B cell (primary cell): ENCODE results near the gene CEACAM21. TPM values are rescaled to one million over a fixed set of nuclear protein-coding genes. Genes with fewer than 3 reads are reported as not detected.

Source experiments
- ATAC-seq: fragments of 200-7000 bp; cut with Tn5 transposase; one replicate; pipeline ENCODE4 v1.10.0; 2021; ENCODE audit warnings: low read depth, mild to moderate bottlenecking, moderate number of reproducible peaks, moderate library complexity
- CTCF ChIA-PET: fragments of 350-600 bp; sonication (Branson Sonifier 250); formaldehyde crosslinking; loops from one replicate; lab custom pipeline; 2021; ENCODE audit warnings: antibody characterized with exemption, inconsistent platforms; lab: Charles Lee
- POLR2A ChIA-PET: fragments of 350-600 bp; sonication (Branson Sonifier 250); formaldehyde crosslinking; loops from one replicate; lab custom pipeline; 2021; ENCODE audit warnings: antibody characterized with exemption; lab: Charles Lee
- DNase-seq: peaks from one replicate; pipeline ENCODE4 v3.0.0; 2013
- H2AFZ ChIP-seq: 2 replicates; pipeline ENCODE4 v1.6.1; 2012; ENCODE audit warnings: mild to moderate bottlenecking, low read depth, low read length; ENCODE audit not compliant: insufficient read depth, poor library complexity, severe bottlenecking
- H3K27ac ChIP-seq, 2 donors: 1 replicate in 1 of 2; 2 replicates in 1 of 2; pipeline ENCODE4 v1.5.1; 2012 to 2013; ENCODE audit warnings: low read length in 2 of 2, mild to moderate bottlenecking in 2 of 2, moderate library complexity in 1 of 2
- H3K27me3 ChIP-seq, 4 experiments: fragments of 200-600 bp in 1 of 4; sonication (generic) in 1 of 4; replicated peaks in 1 of 4; 1 replicate in 2 of 4; 2 replicates in 2 of 4; pipeline versions ENCODE4 v1.6.1 to v1.7.0; 2013 to 2016; ENCODE audit warnings: low read length in 3 of 4, mild to moderate bottlenecking in 2 of 4, mixed read lengths in 1 of 4, moderate library complexity in 1 of 4; ENCODE audit not compliant: insufficient read depth in 4 of 4, control insufficient read depth in 3 of 4; ENCODE audit errors: control extremely low read depth in 1 of 4
- H3K36me3 ChIP-seq, 2 experiments: replicated peaks in 1 of 2; 1 replicate in 1 of 2; 2 replicates in 1 of 2; pipeline versions ENCODE4 v1.6.1 to v1.7.1; 2013; ENCODE audit warnings: low read length in 1 of 2; ENCODE audit not compliant: insufficient read depth in 2 of 2, control insufficient read depth in 1 of 2; ENCODE audit errors: control extremely low read depth in 1 of 2, extremely low read depth in 1 of 2
- H3K4me1 ChIP-seq, 2 donors: fragments of 200-600 bp in 1 of 2; sonication (generic) in 1 of 2; 1 replicate in 1 of 2; 2 replicates in 1 of 2; pipeline versions ENCODE4 v1.5.1 to v1.6.1; 2013 to 2017; ENCODE audit warnings: low read length in 2 of 2; ENCODE audit not compliant: control insufficient read depth in 2 of 2, insufficient read depth in 2 of 2
- H3K4me2 ChIP-seq: replicated peaks from 2 replicates; pipeline ENCODE3; 2012; ENCODE audit warnings: mild to moderate bottlenecking, low read depth, low read length; ENCODE audit not compliant: poor library complexity, severe bottlenecking
- H3K4me3 ChIP-seq, 5 experiments: fragments of 200-600 bp in 1 of 5; sonication (generic) in 1 of 5; 1 replicate in 3 of 5; 2 replicates in 2 of 5; pipeline versions ENCODE4 v1.5.1 to v1.7.0; 2011 to 2016; ENCODE audit warnings: low read length in 4 of 5, mild to moderate bottlenecking in 4 of 5, low read depth in 2 of 5, control low read depth in 1 of 5, moderate library complexity in 1 of 5; ENCODE audit not compliant: insufficient read depth in 1 of 5; ENCODE audit errors: control extremely low read depth in 1 of 5, extremely low read depth in 1 of 5
- H3K79me2 ChIP-seq: fragments of 200-600 bp; sonication (generic); one replicate; pipeline ENCODE4 v1.6.0; 2016; ENCODE audit warnings: low read length; ENCODE audit not compliant: control insufficient read depth, insufficient read depth
- H3K9ac ChIP-seq: fragments of 200-600 bp; sonication (generic); 2 replicates; pipeline ENCODE4 v1.6.1; 2017; ENCODE audit warnings: mild to moderate bottlenecking, low read length, moderate library complexity
- H3K9me3 ChIP-seq, 3 donors: one replicate each; pipeline versions ENCODE4 v1.6.1 to v1.7.1; 2013; ENCODE audit warnings: low read length in 2 of 3; ENCODE audit not compliant: control insufficient read depth in 2 of 3, insufficient read depth in 1 of 3; ENCODE audit errors: control extremely low read depth in 1 of 3
- H4K20me1 ChIP-seq: 2 replicates; pipeline ENCODE4 v1.6.0; 2012; ENCODE audit warnings: mild to moderate bottlenecking, low read length; ENCODE audit not compliant: insufficient read depth, control insufficient read depth, poor library complexity, severe bottlenecking
- H3K27ac Mint-ChIP-seq: one replicate; pipeline ENCODE4 v1.8.0; 2021; ENCODE audit warnings: mixed read lengths
- H3K27me3 Mint-ChIP-seq: one replicate; pipeline ENCODE4 v1.8.0; 2021; ENCODE audit warnings: mixed read lengths
- H3K4me1 Mint-ChIP-seq: one replicate; pipeline ENCODE4 v1.8.0; 2021; ENCODE audit warnings: mixed read lengths
- H3K4me3 Mint-ChIP-seq: one replicate; pipeline ENCODE4 v1.8.0; 2021; ENCODE audit warnings: mixed read lengths
- H3K9me3 Mint-ChIP-seq: one replicate; pipeline ENCODE4 v1.8.0; 2022; ENCODE audit warnings: mixed read lengths; ENCODE audit not compliant: insufficient read depth
- CTCF ChIP-seq: fragments of 200-600 bp; IDR thresholded peaks from one replicate; pipeline ENCODE4 v1.8.0; 2022; ENCODE audit warnings: antibody characterized with exemption, mild to moderate bottlenecking
- EZH2 ChIP-seq: IDR thresholded peaks from 2 replicates; pipeline ENCODE4 v1.6.1; 2012; ENCODE audit warnings: borderline replicate concordance, low read depth, mild to moderate bottlenecking, moderate library complexity, low read length; ENCODE audit not compliant: insufficient read depth, poor library complexity, severe bottlenecking
- WGBS: methylation state at CpG from one replicate; pipeline ENCODE4 v1.1.5; 2013; ENCODE audit warnings: missing lambda C conversion rate; ENCODE audit not compliant: insufficient coverage; 5-methylcytosine and 5-hydroxymethylcytosine counted together
- intact Hi-C: fragments of 100-400 bp; cut with micrococcal nuclease; formaldehyde crosslinking; loops from one replicate; pipeline ENCODE4 v1.10.0; 2022
- polyA plus RNA-seq: library from polyadenylated mRNA; depleted of rRNA; stranded (reverse); fragments of >200 nt; gene quantifications from 2 replicates; pipeline ENCODE4 v1.2.3, GENCODE V29; 2012
- total RNA-seq, 2 donors: library from RNA; stranded (reverse); fragments of 120-200 nt in 1 of 2; gene quantifications; 1 replicate in 1 of 2; 2 replicates in 1 of 2; pipeline versions ENCODE4 v1.2.3 to v1.2.4, GENCODE V29; 2013 to 2022

The CEACAM21 gene
- total and polyA plus RNA-seq, 2 donors (not counting 1 experiment from before 2014, with no cell fraction given): 18.9 to 27.3 TPM

GRCh38 chr19:41554907-41555306 is 21.1 kb upstream of the CEACAM21 start:
- Histone ChIP-seq H3K4me1 (peaks cover 61 to 66% of the 10 kb centered on the region in 2 donors), H3K9ac (peak overlapping the region; percentile 52), H3K36me3 (peaks cover 0 to 48% of the 10 kb centered on the region in 2 experiments), H3K4me3 (peak overlapping the region in 3 of 5 experiments; percentile 27 to 97 (median 32)), H3K4me2 (peak overlapping the region; percentile 82), H2AFZ (no peak overlapping the region), H3K79me2 (peaks cover 90% of the 10 kb centered on the region), H4K20me1 (no peaks in the 10 kb centered on the region), H3K27me3 (no peaks in the 10 kb centered on the region), H3K27ac (peak overlapping the region; percentile 43 to 92), H3K9me3 (peaks cover 0 to 6% (median 0%) of the 10 kb centered on the region in 3 donors)
- TF ChIP-seq CTCF (no peak), EZH2 (no peak)
- POLR2A ChIA-PET: interaction anchor here (0.6 to 2.1 kb wide), 5 partner anchors 8 to 1451 kb away, joined by 4 to 12 read pairs (median 10); no protein-coding TSS in a partner anchor
- DNase-seq (no peak), ATAC-seq (peak; percentile 25)
- intact Hi-C loops: no loop called here
- CTCF ChIA-PET: interaction anchor here (0.7 to 5.3 kb wide), 13 partner anchors 9 to 789 kb away, joined by 3 to 86 read pairs (median 4); no protein-coding TSS in a partner anchor
- peak overlapping the region; percentile 42 for H3K4me3 Mint-ChIP-seq
- H3K27ac Mint-ChIP-seq: peak overlapping the region; percentile 62
- peaks cover 73% of the 10 kb centered on the region for H3K4me1 Mint-ChIP-seq
- H3K27me3 Mint-ChIP-seq: no peaks in the 10 kb centered on the region
- H3K9me3 Mint-ChIP-seq: no peaks in the 10 kb centered on the region

GRCh38 chr19:41555748-41556147 is 20.2 kb upstream of the CEACAM21 start:
- TF ChIP-seq EZH2 (no peak), CTCF (no peak)
- ChIA-PET POLR2A (interaction anchor here (0.6 to 2.1 kb wide), 2 partner anchors 9 to 39 kb away, joined by 10 read pairs; no protein-coding TSS in a partner anchor), CTCF (interaction anchor here (0.7 to 18.0 kb wide), 7 partner anchors 9 to 248 kb away, joined by 3 to 549 read pairs (median 6); no protein-coding TSS in a partner anchor)
- Mint-ChIP-seq H3K4me3 (peak overlapping the region; percentile 66), H3K4me1 (peaks cover 78% of the 10 kb centered on the region), H3K9me3 (no peaks in the 10 kb centered on the region), H3K27ac (peak overlapping the region; percentile 88), H3K27me3 (no peaks in the 10 kb centered on the region)
- intact Hi-C loops: no loop called here
- H3K9me3 ChIP-seq: peaks cover 0 to 6% (median 0%) of the 10 kb centered on the region in 3 donors
- H3K27ac ChIP-seq: peak overlapping the region; percentile 43 to 92
- no peak overlapping the region for H2AFZ ChIP-seq
- peaks cover 0 to 56% of the 10 kb centered on the region in 2 experiments for H3K36me3 ChIP-seq
- peaks cover 85% of the 10 kb centered on the region for H3K79me2 ChIP-seq
- H3K4me3 ChIP-seq: peak overlapping the region in 3 of 5 experiments; percentile 6 to 97 (median 27)
- WGBS: 20% methylated on average over 3 of the region's 3 CpGs
- ATAC-seq (no peak), DNase-seq (no peak)
- peak overlapping the region; percentile 52 for H3K9ac ChIP-seq
- H4K20me1 ChIP-seq: no peaks in the 10 kb centered on the region
- H3K4me1 ChIP-seq: peaks cover 61 to 66% of the 10 kb centered on the region in 2 donors
- peak overlapping the region; percentile 82 for H3K4me2 ChIP-seq
- no peaks in the 10 kb centered on the region for H3K27me3 ChIP-seq
